Panc1 (cell line): ENCODE data around the gene ZCCHC14.
"Not testable (repeated sequence)": the region's sequence is repeated elsewhere in the genome, so short reads cannot be mapped to it uniquely, and the experiment has no call there.

ENCODE experiments used
- POLR2AphosphoS5 ChIP-seq: IDR thresholded peaks from 2 replicates; pipeline ENCODE4 v1.6.1; 2012; ENCODE audit warnings: mild to moderate bottlenecking, low read depth, low read length, moderate library complexity
- TCF7L2 ChIP-seq: IDR thresholded peaks from 2 replicates; pipeline ENCODE4 v1.6.1; 2011; ENCODE audit warnings: mild to moderate bottlenecking, low read depth, low read length, inconsistent platforms
- TF ChIP-seq, protein P1 (sequence below), 2 experiments: IDR thresholded peaks; 2 replicates each; pipeline ENCODE4 v1.6.1; 2011 to 2012; ENCODE audit warnings: low read depth in 2 of 2, control low read depth in 1 of 2, low read length in 1 of 2, mild to moderate bottlenecking in 1 of 2, moderate library complexity in 1 of 2; ENCODE audit not compliant: insufficient read depth in 1 of 2
- TF ChIP-seq, protein P2 (sequence below): fragments of 450-650 bp; IDR thresholded peaks from 2 replicates; pipeline ENCODE4 v1.5.1; 2017; ENCODE audit warnings: mild to moderate bottlenecking

DNA sequence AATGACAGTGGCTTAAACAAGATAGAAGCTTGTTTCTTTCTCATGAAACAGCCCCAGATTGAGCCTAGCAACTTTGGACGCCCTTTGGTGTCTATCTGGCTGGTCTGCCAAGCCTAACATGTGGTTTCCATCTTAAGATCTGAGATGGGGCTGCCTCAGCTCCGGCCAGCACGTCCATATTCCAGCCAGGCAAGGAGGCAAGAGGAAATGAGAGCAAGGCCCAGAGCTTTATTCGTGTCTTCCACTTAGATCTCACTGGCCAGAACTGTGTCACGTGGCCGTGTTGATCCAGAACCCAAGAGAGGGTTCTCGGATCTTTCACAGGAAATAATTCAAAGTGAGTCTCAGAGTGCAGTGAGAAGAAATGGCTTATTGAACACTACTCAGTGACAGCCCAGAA lies 28.9 kb upstream of the ZCCHC14 start:
- TF ChIP-seq, protein P1, sequence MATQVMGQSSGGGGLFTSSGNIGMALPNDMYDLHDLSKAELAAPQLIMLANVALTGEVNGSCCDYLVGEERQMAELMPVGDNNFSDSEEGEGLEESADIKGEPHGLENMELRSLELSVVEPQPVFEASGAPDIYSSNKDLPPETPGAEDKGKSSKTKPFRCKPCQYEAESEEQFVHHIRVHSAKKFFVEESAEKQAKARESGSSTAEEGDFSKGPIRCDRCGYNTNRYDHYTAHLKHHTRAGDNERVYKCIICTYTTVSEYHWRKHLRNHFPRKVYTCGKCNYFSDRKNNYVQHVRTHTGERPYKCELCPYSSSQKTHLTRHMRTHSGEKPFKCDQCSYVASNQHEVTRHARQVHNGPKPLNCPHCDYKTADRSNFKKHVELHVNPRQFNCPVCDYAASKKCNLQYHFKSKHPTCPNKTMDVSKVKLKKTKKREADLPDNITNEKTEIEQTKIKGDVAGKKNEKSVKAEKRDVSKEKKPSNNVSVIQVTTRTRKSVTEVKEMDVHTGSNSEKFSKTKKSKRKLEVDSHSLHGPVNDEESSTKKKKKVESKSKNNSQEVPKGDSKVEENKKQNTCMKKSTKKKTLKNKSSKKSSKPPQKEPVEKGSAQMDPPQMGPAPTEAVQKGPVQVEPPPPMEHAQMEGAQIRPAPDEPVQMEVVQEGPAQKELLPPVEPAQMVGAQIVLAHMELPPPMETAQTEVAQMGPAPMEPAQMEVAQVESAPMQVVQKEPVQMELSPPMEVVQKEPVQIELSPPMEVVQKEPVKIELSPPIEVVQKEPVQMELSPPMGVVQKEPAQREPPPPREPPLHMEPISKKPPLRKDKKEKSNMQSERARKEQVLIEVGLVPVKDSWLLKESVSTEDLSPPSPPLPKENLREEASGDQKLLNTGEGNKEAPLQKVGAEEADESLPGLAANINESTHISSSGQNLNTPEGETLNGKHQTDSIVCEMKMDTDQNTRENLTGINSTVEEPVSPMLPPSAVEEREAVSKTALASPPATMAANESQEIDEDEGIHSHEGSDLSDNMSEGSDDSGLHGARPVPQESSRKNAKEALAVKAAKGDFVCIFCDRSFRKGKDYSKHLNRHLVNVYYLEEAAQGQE (IDR thresholded peaks at IDR 0.05; ENCODE audit: insufficient read depth in 1 of 2, low read depth in 2 of 2, low read length in 1 of 2) = not testable (repeated sequence)
- TF ChIP-seq, protein P2, sequence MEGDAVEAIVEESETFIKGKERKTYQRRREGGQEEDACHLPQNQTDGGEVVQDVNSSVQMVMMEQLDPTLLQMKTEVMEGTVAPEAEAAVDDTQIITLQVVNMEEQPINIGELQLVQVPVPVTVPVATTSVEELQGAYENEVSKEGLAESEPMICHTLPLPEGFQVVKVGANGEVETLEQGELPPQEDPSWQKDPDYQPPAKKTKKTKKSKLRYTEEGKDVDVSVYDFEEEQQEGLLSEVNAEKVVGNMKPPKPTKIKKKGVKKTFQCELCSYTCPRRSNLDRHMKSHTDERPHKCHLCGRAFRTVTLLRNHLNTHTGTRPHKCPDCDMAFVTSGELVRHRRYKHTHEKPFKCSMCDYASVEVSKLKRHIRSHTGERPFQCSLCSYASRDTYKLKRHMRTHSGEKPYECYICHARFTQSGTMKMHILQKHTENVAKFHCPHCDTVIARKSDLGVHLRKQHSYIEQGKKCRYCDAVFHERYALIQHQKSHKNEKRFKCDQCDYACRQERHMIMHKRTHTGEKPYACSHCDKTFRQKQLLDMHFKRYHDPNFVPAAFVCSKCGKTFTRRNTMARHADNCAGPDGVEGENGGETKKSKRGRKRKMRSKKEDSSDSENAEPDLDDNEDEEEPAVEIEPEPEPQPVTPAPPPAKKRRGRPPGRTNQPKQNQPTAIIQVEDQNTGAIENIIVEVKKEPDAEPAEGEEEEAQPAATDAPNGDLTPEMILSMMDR = not testable (repeated sequence)
- not testable (repeated sequence) for TF ChIP-seq TCF7L2, POLR2AphosphoS5
